GM21381 (cell line): Measurements from ENCODE around the gene NPTX1.

Experiments
- ATAC-seq: cut with Tn5 transposase; IDR thresholded peaks from one replicate; pipeline ENCODE4 v1.9.1; 2021; ENCODE audit warnings: mild to moderate bottlenecking, moderate library complexity; ENCODE audit not compliant: unreplicated experiment

The NPTX1 gene

DNA sequence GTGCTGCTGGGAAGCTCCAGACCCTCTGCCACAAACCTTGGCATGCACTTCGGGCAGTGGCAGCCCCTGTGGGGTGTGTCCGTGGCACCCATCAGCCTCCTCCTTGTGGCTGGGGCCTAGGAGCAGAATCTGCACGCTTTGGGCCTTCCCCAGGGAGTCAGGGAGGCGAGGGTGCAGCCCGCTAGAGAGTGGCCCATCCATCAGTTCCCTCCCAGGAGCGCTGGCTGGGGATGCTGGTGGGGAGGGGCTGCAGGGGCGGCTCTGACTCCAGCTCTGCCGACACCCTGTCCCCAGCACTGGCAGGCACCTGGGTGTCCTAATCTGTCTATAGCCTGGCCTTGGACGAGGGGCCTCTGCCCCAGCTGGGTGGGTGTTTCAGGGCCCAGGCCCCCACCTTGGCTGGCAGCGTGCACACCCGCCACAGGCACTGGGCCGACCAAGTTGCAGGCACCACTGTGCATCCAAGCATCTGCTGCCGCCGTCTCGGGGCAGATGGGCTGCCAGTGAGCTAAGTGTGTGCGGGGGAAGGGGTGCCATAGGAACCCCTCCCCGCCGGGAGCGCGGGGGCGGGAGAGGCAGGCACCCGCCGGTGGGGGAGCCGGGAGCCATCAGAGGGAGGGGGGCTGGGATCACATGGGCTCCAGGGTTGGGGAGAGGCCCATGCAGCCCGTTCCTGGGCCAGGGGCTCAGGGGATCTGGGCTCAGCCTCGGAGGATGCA is 31.2 kb downstream of the NPTX1 start:
- no peak for ATAC-seq

DNA sequence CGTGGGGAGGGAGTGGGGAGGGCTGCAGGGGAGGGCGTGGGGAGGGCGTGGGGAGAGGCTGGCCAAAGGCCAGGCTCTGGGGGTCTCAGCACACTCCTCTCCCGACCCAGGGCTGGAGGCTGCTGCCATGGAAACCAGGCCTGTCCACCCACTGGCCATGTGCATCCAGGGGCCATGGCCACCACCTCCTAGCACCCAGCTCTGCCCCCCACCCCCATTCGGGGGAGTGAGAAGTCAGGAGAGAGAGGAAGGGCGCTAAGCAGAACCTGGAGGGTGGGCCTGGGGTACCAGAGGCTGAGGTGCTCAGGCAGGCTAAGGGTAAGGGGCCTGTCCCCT is 31.8 kb downstream of the NPTX1 start:
- ATAC-seq: no peak

- no peak for ATAC-seq
Measured at GRCh38 chr17:80443916-80444643, 32.3 kb downstream of the NPTX1 start.

DNA sequence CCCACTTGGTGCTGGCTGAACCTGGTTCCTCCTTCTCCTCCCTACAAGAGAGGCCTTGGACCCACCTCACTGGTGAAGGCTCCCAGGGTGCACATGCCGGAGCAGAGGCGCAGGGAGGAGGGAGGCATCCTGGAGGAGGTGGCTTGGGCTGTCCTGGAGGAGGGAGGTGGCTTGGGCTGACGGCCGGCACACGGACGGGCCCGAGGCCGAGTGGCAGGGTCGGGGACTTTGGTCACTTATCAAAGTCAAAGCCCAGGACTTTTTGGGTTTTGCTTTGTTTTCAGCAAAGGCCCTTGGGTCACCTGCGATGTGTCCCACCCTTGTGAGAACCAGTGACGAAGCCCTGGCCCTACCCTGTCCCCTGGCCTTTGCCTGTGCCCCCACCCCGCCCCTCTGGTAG is 32.9 kb downstream of the NPTX1 start:
- ATAC-seq: no peak

GRCh38 chr17:80442764-80443163 is 33.6 kb downstream of the NPTX1 start:
- no peak for ATAC-seq

DNA sequence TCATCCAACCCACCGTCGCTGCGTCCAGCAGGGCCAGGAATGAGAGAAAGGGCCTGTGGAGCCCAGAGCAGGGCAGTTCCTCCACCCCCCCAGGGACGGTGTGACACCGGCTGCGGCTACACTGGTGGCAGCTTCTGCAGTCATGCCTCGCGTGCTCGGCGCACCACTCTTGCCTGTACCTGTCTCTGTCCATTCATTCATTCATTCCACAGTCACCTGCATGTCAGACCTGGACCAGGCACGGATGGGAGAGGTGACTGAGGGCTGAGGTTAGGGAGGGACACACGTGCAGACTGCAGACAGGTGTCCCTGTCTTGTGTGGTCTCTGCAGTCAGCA is 34.1 kb downstream of the NPTX1 start:
- no peak for ATAC-seq

DNA sequence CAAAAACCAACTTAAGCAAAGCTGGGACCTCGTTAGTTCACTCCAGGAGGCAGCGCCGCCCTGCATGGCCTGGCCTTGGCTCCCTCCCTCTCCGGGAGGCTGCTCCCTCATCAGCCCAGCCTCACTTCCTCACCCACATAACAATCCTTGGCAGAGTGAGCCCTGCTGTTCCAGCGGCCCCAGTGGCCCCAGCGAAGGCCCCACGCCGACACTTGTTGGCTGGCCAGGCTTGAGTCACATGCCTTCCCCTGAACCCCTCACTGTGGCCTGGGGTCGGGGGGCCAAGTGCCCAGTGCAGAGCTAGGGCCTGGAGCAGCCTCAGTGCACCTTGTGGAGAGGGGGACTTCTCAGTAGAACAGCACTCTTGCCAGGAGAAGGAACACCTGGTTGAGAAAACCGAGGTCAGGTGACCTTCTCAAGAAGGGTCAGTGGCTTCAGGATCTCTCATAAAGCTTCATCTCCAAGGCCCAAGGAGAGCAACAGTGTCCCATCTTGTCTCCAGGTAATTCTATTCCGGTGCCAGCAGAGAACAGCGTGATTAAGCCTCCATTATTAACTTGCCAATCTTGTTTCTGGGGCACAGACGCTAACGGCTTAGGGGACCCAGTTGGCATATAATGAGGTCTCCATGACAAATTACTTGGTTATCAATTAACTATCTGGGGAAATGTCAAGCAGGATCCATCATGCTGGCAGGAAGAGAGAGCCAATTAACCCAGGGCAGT is 34.6 kb downstream of the NPTX1 start:
- ATAC-seq: no peak

- no peak for ATAC-seq
Measured at GRCh38 chr17:80441133-80441578, 35.3 kb downstream of the NPTX1 start.

DNA sequence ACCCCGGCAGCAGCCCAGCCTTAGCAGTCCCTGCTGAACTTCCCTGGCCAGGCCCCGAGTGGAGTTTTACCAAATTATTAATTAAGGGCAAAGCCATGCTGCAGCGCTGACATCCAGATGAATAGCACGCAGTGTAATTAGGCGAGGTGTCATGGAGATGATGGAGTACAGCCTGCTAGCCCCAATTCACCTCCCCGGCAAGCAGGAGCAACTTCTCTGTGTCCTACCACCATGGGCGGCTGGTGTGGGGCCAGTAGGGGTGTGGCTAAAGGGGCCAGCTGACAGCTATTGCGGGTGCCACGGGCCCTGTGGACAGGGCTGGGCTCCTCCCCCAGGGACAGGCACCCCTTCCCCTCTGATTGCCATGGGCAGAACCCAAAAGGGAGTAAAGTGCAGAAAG is 36.9 kb downstream of the NPTX1 start:
- no peak for ATAC-seq

DNA sequence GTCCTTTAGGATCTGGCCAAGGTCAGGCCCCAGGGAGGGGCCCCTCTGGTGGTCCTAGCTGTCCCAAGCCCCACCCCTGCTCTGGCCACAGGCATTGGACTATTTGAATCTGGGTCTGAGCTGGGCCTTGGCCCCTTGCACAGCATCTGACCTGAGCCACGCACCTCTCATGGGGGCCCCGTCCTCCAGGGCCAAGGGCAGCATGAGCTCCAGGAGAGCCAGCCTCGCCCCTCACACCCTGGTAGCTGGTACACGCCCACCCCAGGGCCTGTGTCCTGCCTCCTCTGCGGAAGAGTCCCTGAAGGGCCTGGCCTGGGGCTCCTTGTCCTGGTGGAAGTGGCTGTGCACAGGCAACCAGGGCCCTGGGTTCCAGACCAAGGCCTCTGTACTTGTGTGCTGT is 37.6 kb downstream of the NPTX1 start:
- ATAC-seq: no peak

DNA sequence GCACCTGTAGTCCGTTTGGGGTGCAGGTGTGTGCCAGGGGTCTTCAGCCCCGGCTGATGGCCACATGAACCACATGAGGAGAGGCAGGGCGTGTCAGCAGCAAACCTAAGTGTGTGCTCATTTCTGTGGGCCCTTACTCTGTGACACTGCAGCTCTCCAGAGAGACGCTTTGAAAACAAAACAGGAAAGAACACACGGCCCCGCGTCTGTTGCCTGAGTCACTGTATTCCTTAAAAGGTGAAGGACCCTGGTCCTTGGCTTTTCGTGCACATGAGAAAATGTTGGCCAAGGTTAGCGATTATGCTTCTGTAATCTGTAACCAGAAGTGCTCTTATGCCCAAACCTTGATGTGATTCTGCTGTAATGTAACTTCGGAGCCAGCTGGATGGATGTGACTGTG is 38.9 kb downstream of the NPTX1 start:
- no peak for ATAC-seq

GRCh38 chr17:80433916-80434666 is 42.3 kb downstream of the NPTX1 start:
- no peak for ATAC-seq

DNA sequence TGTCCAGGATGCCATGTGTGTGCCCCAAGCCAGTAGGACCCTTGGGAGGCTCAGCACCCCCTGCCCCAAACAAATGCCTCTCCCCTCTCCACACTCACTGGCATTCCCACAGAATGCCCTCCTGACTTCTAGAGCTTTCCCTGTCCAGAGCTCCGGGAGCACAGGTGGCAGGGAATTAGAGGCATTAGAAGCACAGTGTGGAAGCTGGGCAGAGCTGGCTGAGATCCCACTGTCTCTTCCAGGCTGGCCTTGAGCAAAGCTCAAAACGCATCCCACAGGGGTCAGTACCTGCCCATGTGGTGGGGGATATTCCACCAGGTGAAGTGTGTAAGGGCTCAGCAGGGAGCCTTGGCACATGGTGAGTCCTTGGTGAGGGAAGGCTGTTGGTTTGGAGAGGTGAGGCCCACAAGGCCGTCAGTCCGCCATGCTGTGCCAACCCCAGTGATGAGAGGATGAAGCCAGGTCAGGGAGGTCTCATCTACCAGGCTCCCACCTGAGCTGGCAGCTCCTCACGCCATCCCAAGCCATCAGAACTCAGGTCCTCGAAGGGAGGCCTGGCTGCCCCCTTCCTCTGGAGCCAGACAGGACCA is 43.4 kb downstream of the NPTX1 start:
- no peak for ATAC-seq

DNA sequence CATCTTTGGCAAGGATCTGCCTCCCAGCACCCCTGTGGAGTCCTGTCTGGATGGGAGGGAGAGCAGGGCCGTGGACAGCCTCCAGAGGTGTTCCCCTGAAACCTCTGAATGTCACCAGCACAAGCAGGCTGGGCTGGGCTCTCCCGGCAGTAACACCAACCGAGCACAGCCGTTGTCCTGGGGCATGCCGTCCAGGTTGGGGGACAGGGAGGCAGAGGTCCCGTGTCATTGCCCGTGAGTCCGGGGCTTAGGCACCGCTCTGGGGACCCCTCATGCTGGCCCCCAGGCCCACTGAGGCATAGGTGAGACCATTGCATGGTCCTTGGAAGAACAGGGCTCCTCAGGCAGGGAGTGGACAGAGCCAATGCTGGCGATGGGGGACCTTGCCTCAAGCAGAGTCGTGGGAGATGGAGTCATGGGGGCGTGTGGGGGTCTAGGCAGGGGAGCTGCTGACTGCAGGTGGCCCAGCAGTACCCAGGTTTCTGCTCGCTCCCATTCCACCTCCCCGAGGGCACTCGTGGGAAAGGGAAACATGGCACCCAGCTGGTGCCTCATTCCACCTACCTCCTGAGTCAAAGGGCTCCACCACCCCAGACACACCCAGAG is 44.0 kb downstream of the NPTX1 start:
- ATAC-seq: no peak

DNA sequence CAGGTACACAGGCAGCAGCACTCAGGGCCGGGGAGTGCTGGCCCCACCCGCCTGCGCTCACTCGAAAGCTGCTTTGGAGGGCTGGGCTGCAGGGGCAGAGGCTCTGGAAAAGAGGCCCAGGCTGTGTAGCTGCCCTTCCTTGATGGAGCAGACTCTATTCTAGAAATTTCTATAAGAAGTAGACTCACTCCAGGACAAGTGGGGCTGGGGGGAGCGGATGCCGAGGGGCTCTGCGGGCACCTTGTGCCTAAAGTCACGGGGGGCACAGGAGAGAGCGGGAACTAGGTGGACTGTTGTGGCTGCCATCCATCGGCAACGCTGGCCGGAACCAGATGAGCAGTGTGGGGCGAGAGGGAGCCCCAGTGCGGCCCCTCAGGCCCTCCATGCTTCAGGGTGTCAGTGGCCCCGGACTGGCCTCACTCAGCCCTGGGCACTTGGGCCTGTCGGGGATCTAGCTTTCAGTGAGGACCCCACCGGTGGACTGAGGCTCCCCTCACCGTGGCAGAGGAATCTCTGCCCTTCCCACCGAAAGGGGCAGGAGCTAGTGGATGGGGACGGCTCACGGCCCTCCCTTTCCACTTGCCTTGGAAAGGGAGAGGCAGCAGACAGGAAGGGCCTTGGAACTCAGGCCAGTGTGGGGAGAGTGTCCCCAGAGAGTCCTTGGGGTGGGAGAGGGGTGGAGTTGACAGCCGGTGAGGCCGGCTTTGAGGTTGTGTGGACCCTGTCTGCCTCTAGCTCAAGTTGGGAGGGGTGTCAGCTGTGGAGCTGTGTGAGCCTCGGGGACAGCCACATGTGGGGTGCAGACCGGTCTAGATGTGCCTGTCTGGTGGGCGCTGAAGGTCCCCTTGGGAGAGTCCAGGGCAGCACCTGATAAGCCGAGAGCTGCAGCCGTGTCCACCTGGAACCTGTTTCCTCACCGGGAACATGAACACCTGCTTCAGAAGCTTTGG is 44.9 kb downstream of the NPTX1 start:
- no peak for ATAC-seq

GRCh38 chr17:80430446-80431245 is 45.8 kb downstream of the NPTX1 start:
- no peak for ATAC-seq

- no peak for ATAC-seq
Measured at GRCh38 chr17:80429356-80430275, 46.8 kb downstream of the NPTX1 start.

- no peak for ATAC-seq
Measured at GRCh38 chr17:80428796-80429195, 47.6 kb downstream of the NPTX1 start.
